GM12891 (cell line): ENCODE results near the gene TBL1XR1.

ENCODE experiments used
- POLR2A ChIP-seq: IDR thresholded peaks from 2 replicates; pipeline ENCODE4 v1.6.1; 2011; ENCODE audit warnings: low read depth, low read length, control low read depth
- POLR2AphosphoS5 ChIP-seq: IDR thresholded peaks from 2 replicates; pipeline ENCODE4 v1.6.1; 2011; ENCODE audit warnings: low read depth, low read length, control low read depth

- TF ChIP-seq POLR2A (no peak), POLR2AphosphoS5 (no peak)
Measured at GRCh38 chr3:177157492-177157891, 39.8 kb downstream of the TBL1XR1 start.
